ENCODE data around the gene ADORA2A. TPM values are rescaled to one million over a fixed set of nuclear protein-coding genes. Genes with fewer than 3 reads are reported as not detected.

Gene ADORA2A
- polyA plus RNA-seq (2013, experiment 1 of 2): 5.9 TPM
- polyA plus RNA-seq (2013, experiment 2 of 2): 4.5 TPM

DNA sequence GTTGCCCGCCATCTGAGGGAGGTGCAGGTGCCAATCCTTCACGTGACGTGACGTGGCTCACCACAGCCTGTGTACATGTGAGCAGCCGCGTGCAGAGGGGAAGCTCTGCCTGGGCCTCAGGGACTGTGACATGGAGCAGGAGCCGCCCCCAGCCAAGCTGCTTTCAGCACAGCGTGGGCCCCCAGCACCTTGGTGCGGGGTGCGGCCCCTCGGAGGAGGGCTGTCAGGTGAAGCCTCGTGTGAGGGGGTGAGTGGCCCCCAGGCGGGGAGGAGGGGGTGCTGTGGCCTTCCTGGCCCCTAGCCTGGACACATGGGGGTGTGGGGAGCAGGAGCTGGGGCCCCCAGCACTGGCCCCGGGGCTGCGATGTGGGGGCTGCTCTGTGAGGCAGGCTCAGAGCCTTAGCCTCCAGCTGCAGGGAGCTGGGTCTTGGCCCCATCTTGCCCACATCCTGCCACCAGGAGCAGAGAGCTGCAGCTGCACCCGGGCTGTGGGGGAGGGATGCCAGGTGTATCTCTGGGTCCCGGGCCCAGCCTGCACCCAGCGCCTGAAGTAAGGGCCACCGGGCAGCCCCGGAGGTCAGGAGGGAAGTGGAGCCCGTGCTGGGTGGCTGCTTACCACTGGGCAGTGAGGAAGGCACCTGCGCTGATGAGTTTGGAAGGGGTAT is at the start of gene ADORA2A:
Gene ADORA2A, plus strand, starts transcription at position 100 of the 665 bp plus-strand sequence. CDS start 5,806 bp downstream, outside the sequence.
- Histone ChIP-seq H3K4me3 (ENCODE audit: extremely low read depth, insufficient read depth, low read length, poor library complexity, severe bottlenecking) (no peak within 1 kb of the TSS), H3K27ac (ENCODE audit: low read depth, low read length, severe bottlenecking) (no peak within 1 kb of the TSS)
- 94% methylated on average over 17 to 21 of the region's 22 CpGs for whole genome bisulfite sequencing, 2 experiments (ENCODE audit: insufficient coverage in 2 of 2)

GRCh38 chr22:24379536-24379935 is 47.9 kb upstream of the ADORA2A start:
- peaks cover 65% of the 10 kb centered on the region for H3K36me3 ChIP-seq (ENCODE audit: control insufficient read depth, insufficient read depth, low read length)
- H3K27ac ChIP-seq (ENCODE audit: low read depth, low read length, severe bottlenecking): no peak overlapping the region
- WGBS, 2 experiments (ENCODE audit: insufficient coverage in 2 of 2): 100% methylated on average over 1 of the region's 2 CpGs
- no peaks in the 10 kb centered on the region for H3K4me1 ChIP-seq (ENCODE audit: control insufficient read depth, insufficient read depth, low read length, poor library complexity, severe bottlenecking)
- no peaks in the 10 kb centered on the region for H3K9me3 ChIP-seq (ENCODE audit: control insufficient read depth, low read length)
- no peak overlapping the region for H3K4me3 ChIP-seq (ENCODE audit: extremely low read depth, insufficient read depth, low read length, poor library complexity, severe bottlenecking)

More for the DNA sequence above, at the start of gene ADORA2A:
- H3K36me3 ChIP-seq (ENCODE audit: control insufficient read depth, insufficient read depth, low read length): no peaks in the 10 kb centered on the region
- no peaks in the 10 kb centered on the region for H3K9me3 ChIP-seq (ENCODE audit: control insufficient read depth, low read length)
- peaks cover 9% of the 10 kb centered on the region for H3K4me1 ChIP-seq (ENCODE audit: control insufficient read depth, insufficient read depth, low read length, poor library complexity, severe bottlenecking)

DNA sequence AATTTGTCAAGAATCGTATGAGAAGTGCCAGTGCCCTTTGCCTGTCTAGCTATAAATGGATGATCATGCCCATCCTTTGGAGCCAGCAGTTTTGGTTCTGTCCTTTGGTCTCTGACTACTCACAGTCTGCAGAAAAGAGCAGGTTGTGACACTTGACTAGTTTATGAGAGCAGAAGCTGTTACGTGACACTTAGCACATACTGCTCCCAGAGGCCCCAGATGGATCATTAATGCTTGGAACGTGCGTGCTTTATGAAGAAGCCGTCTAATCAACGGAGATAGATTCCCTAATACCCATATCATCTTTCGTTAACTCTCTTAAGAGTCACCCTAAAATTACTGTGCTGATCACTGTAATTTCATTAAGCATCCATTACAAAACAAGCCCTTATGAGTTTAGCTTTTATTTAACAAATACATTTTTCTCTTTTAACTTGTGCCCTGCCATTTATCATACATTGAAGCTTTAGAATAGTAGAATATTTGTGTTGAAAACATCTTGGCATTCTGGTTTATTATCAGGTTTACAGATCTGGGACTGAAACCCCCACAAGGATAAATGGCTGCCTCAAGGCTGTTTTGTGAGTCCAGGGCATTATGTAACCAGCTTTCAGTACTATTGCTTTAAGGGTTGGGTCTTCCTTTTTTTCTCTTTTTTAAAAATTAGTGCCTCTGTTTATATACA is 47.0 kb upstream of the ADORA2A start:
- Histone ChIP-seq H3K27ac (ENCODE audit: low read depth, low read length, severe bottlenecking) (no peak overlapping the region), H3K9me3 (ENCODE audit: control insufficient read depth, low read length) (no peaks in the 10 kb centered on the region), H3K36me3 (ENCODE audit: control insufficient read depth, insufficient read depth, low read length) (peaks cover 63% of the 10 kb centered on the region), H3K4me3 (ENCODE audit: extremely low read depth, insufficient read depth, low read length, poor library complexity, severe bottlenecking) (no peak overlapping the region), H3K4me1 (ENCODE audit: control insufficient read depth, insufficient read depth, low read length, poor library complexity, severe bottlenecking) (no peaks in the 10 kb centered on the region)
- WGBS, 2 experiments (ENCODE audit: insufficient coverage in 2 of 2): 96 to 98% methylated on average over 7 of the region's 7 CpGs

GRCh38 chr22:24380905-24381230 is 46.5 kb upstream of the ADORA2A start:
- no CpG with 5 or more reads among the region's 1 CpG for WGBS, 2 experiments (ENCODE audit: insufficient coverage in 2 of 2)
- Histone ChIP-seq H3K4me3 (ENCODE audit: extremely low read depth, insufficient read depth, low read length, poor library complexity, severe bottlenecking) (no peak overlapping the region), H3K36me3 (ENCODE audit: control insufficient read depth, insufficient read depth, low read length) (peaks cover 58% of the 10 kb centered on the region), H3K27ac (ENCODE audit: low read depth, low read length, severe bottlenecking) (no peak overlapping the region), H3K9me3 (ENCODE audit: control insufficient read depth, low read length) (no peaks in the 10 kb centered on the region), H3K4me1 (ENCODE audit: control insufficient read depth, insufficient read depth, low read length, poor library complexity, severe bottlenecking) (no peaks in the 10 kb centered on the region)

DNA sequence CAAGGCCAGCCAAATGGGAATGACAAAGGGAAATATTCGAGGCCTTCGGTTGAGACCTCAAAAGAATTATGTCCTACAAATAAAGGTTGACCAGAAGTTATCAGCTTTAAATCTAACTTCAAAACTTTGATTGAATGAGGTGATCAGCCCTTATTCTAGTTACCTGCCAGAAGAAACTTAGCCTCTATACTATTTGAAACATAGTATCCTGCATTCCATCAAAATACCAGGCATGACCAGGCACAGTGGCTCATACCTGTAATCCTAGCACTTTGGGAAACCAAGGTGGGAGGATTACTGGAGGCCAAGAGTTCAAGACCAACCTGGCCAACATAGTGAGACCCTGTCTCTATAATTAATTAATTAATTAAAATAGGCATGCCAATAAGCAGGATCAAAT is 44.3 kb upstream of the ADORA2A start:
- Histone ChIP-seq H3K9me3 (ENCODE audit: control insufficient read depth, low read length) (no peaks in the 10 kb centered on the region), H3K36me3 (ENCODE audit: control insufficient read depth, insufficient read depth, low read length) (peaks cover 53% of the 10 kb centered on the region), H3K4me3 (ENCODE audit: extremely low read depth, insufficient read depth, low read length, poor library complexity, severe bottlenecking) (no peak overlapping the region), H3K27ac (ENCODE audit: low read depth, low read length, severe bottlenecking) (no peak overlapping the region), H3K4me1 (ENCODE audit: control insufficient read depth, insufficient read depth, low read length, poor library complexity, severe bottlenecking) (no peaks in the 10 kb centered on the region)
- WGBS, 2 experiments (ENCODE audit: insufficient coverage in 2 of 2): 100% methylated on average over 2 of the region's 2 CpGs; no CpG with 5 or more reads in 1 of the 2 experiments

DNA sequence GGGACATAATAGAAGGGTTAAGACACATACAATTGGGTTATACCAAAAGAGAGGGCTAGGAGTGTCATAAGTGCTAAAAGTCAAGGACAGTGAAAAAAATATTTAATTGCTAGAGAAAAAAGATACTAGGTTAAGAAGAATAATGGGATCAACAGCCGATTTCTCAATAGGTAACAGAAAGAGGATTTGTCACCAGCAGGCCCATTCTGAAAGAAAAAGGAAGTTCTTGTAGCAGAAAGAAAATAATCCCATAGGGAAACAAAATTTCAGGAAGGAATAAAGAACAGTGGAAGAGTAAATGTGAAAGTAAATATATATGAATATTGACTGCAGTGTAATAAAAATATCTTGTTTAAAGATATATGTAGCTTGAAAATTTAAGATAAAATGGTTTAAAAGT is 43.3 kb upstream of the ADORA2A start:
- H3K4me3 ChIP-seq (ENCODE audit: extremely low read depth, insufficient read depth, low read length, poor library complexity, severe bottlenecking): no peak overlapping the region
- H3K4me1 ChIP-seq (ENCODE audit: control insufficient read depth, insufficient read depth, low read length, poor library complexity, severe bottlenecking): no peaks in the 10 kb centered on the region
- WGBS, 2 experiments (ENCODE audit: insufficient coverage in 2 of 2): 86 to 100% methylated on average over 1 of the region's 1 CpG

GRCh38 chr22:24386937-24387471 is 40.4 kb upstream of the ADORA2A start:
- no peaks in the 10 kb centered on the region for H3K9me3 ChIP-seq (ENCODE audit: control insufficient read depth, low read length)
- 80% methylated on average over 1 of the region's 2 CpGs; no CpG with 5 or more reads in 1 of the 2 experiments for WGBS, 2 experiments (ENCODE audit: insufficient coverage in 2 of 2)

More for the DNA sequence above, 43.3 kb upstream of the ADORA2A start:
- Histone ChIP-seq H3K27ac (ENCODE audit: low read depth, low read length, severe bottlenecking) (no peak overlapping the region), H3K36me3 (ENCODE audit: control insufficient read depth, insufficient read depth, low read length) (peaks cover 47% of the 10 kb centered on the region), H3K9me3 (ENCODE audit: control insufficient read depth, low read length) (no peaks in the 10 kb centered on the region)

DNA sequence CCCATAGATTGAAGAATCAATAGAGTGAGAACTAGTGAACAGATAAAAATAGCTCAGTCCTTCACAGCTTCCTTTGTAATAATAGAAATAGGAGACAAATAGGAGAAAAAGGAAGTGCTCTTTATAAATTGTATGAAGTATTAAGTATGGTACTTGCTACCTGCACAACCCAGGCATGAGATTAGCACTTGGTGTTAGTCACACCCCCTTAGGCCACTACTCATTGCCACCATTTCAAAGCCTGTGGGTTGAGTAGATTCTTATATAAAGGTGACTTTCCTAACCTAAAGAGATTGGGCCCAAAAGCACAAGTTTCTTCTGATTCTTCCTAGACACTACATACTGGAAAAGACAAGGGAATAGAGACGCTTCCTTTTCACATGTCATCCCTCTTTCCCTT is 37.7 kb upstream of the ADORA2A start:
- no peaks in the 10 kb centered on the region for H3K9me3 ChIP-seq (ENCODE audit: control insufficient read depth, low read length)
- peaks cover 39% of the 10 kb centered on the region for H3K36me3 ChIP-seq (ENCODE audit: control insufficient read depth, insufficient read depth, low read length)
- peaks cover 4% of the 10 kb centered on the region for H3K4me1 ChIP-seq (ENCODE audit: control insufficient read depth, insufficient read depth, low read length, poor library complexity, severe bottlenecking)
- no peak overlapping the region for H3K4me3 ChIP-seq (ENCODE audit: extremely low read depth, insufficient read depth, low read length, poor library complexity, severe bottlenecking)
- no peak overlapping the region for H3K27ac ChIP-seq (ENCODE audit: low read depth, low read length, severe bottlenecking)
- WGBS, 2 experiments (ENCODE audit: insufficient coverage in 2 of 2): 80% methylated on average over 1 of the region's 1 CpG; no CpG with 5 or more reads in 1 of the 2 experiments

More at GRCh38 chr22:24386937-24387471, 40.4 kb upstream of the ADORA2A start:
- Histone ChIP-seq H3K27ac (ENCODE audit: low read depth, low read length, severe bottlenecking) (no peak overlapping the region), H3K4me3 (ENCODE audit: extremely low read depth, insufficient read depth, low read length, poor library complexity, severe bottlenecking) (no peak overlapping the region), H3K4me1 (ENCODE audit: control insufficient read depth, insufficient read depth, low read length, poor library complexity, severe bottlenecking) (peaks cover 4% of the 10 kb centered on the region), H3K36me3 (ENCODE audit: control insufficient read depth, insufficient read depth, low read length) (peaks cover 34% of the 10 kb centered on the region)

- H3K4me3 ChIP-seq (ENCODE audit: extremely low read depth, insufficient read depth, low read length, poor library complexity, severe bottlenecking): no peak overlapping the region
- H3K36me3 ChIP-seq (ENCODE audit: control insufficient read depth, insufficient read depth, low read length): peaks cover 44% of the 10 kb centered on the region
- H3K9me3 ChIP-seq (ENCODE audit: control insufficient read depth, low read length): no peaks in the 10 kb centered on the region
- H3K27ac ChIP-seq (ENCODE audit: low read depth, low read length, severe bottlenecking): no peak overlapping the region
- H3K4me1 ChIP-seq (ENCODE audit: control insufficient read depth, insufficient read depth, low read length, poor library complexity, severe bottlenecking): peaks cover 4% of the 10 kb centered on the region
- no CpG with 5 or more reads among the region's 2 CpGs for WGBS, 2 experiments (ENCODE audit: insufficient coverage in 2 of 2)
Observed at GRCh38 chr22:24390156-24390555, 37.2 kb upstream of the ADORA2A start.

DNA sequence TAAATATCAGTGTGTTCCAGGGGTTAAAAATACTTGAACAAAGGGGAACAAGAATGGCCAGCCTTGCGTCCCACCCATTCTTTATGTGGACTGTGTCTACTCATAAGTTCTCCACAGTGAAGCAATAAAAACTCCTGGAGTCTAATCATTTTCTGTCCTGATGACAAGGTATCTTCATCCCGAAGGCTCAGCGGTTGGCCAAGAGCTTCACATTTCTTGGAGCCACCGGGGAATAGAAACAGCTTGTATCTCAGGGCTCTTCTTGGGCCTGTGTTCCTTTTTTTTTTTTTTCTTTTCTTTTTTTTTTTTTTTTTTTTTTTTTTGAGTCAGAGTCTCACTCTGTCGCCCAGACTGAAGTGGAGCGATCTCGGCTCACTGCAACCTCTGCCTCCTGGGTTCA is 36.8 kb upstream of the ADORA2A start:
- H3K36me3 ChIP-seq (ENCODE audit: control insufficient read depth, insufficient read depth, low read length): peaks cover 48% of the 10 kb centered on the region
- no peak overlapping the region for H3K27ac ChIP-seq (ENCODE audit: low read depth, low read length, severe bottlenecking)
- peaks cover 4% of the 10 kb centered on the region for H3K4me1 ChIP-seq (ENCODE audit: control insufficient read depth, insufficient read depth, low read length, poor library complexity, severe bottlenecking)
- no peak overlapping the region for H3K4me3 ChIP-seq (ENCODE audit: extremely low read depth, insufficient read depth, low read length, poor library complexity, severe bottlenecking)
- H3K9me3 ChIP-seq (ENCODE audit: control insufficient read depth, low read length): no peaks in the 10 kb centered on the region
- 98 to 100% methylated on average over 5 to 6 of the region's 7 CpGs for WGBS, 2 experiments (ENCODE audit: insufficient coverage in 2 of 2)

- Histone ChIP-seq H3K27ac (ENCODE audit: low read depth, low read length, severe bottlenecking) (no peak overlapping the region), H3K9me3 (ENCODE audit: control insufficient read depth, low read length) (no peaks in the 10 kb centered on the region), H3K36me3 (ENCODE audit: control insufficient read depth, insufficient read depth, low read length) (peaks cover 54% of the 10 kb centered on the region), H3K4me1 (ENCODE audit: control insufficient read depth, insufficient read depth, low read length, poor library complexity, severe bottlenecking) (peaks cover 4% of the 10 kb centered on the region), H3K4me3 (ENCODE audit: extremely low read depth, insufficient read depth, low read length, poor library complexity, severe bottlenecking) (no peak overlapping the region)
- 83% methylated on average over 1 of the region's 3 CpGs; no CpG with 5 or more reads in 1 of the 2 experiments for WGBS, 2 experiments (ENCODE audit: insufficient coverage in 2 of 2)
Observed at GRCh38 chr22:24391836-24392217, 35.6 kb upstream of the ADORA2A start.
